HFFc6 (cell line): ENCODE measurements around the gene MARVELD3. TPM values are rescaled to one million over a fixed set of nuclear protein-coding genes. Genes with fewer than 3 reads are reported as not detected.

Experiments
- DNase-seq: peaks from one replicate; pipeline ENCODE4 v3.0.0-alpha.2; 2018
- H3K27ac Mint-ChIP-seq: 2 replicates; pipeline ENCODE4 v1.8.0; 2020; ENCODE audit warnings: mild to moderate bottlenecking, mixed read lengths
- H3K27me3 Mint-ChIP-seq: 2 replicates; pipeline ENCODE4 v1.8.0; 2021; ENCODE audit warnings: mild to moderate bottlenecking, moderate library complexity, mixed read lengths; ENCODE audit not compliant: insufficient read depth
- H3K36me3 Mint-ChIP-seq: 2 replicates; pipeline ENCODE4 v1.8.0; 2021; ENCODE audit warnings: low read depth, mixed read lengths
- H3K4me1 Mint-ChIP-seq: 2 replicates; pipeline ENCODE4 v1.8.0; 2020; ENCODE audit warnings: low read depth, mixed read lengths
- H3K4me3 Mint-ChIP-seq: 2 replicates; pipeline ENCODE4 v1.8.0; 2020; ENCODE audit warnings: mild to moderate bottlenecking, moderate library complexity, mixed read lengths
- H3K9me3 Mint-ChIP-seq: 2 replicates; pipeline ENCODE4 v1.8.0; 2020; ENCODE audit warnings: mild to moderate bottlenecking, mixed read lengths
- CTCF ChIP-seq: fragments of 200-600 bp; sonication (generic); IDR thresholded peaks from 2 replicates; pipeline ENCODE4 v1.5.0; 2021; ENCODE audit warnings: antibody characterized with exemption, mild to moderate bottlenecking
- total RNA-seq, 6 experiments: library from RNA; stranded (reverse); fragmentation: NEBNext Ultra II Directional; extraction: Animal tissue kit (Norgen Biotek cat#: 25700); gene quantifications; 2 replicates in 1 of 6; 3 replicates in 5 of 6; pipeline ENCODE4 v1.2.3, GENCODE V29; 2021

The MARVELD3 gene
- total RNA-seq, 6 experiments from 2014 or later, result not detected

- H3K4me1 Mint-ChIP-seq, result no peaks in the 10 kb centered on the region
- DNase-seq, result no peak
- no peaks in the 10 kb centered on the region for H3K9me3 Mint-ChIP-seq
- H3K27me3 Mint-ChIP-seq, result peaks cover 21% of the 10 kb centered on the region
- TF ChIP-seq CTCF, result no peak
- H3K27ac Mint-ChIP-seq, result no peak overlapping the region
- H3K36me3 Mint-ChIP-seq, result no peaks in the 10 kb centered on the region
- H3K4me3 Mint-ChIP-seq, result no peak overlapping the region
Observed at GRCh38 chr16:71622088-71622487, 3.9 kb upstream of the MARVELD3 start.

- H3K27me3 Mint-ChIP-seq, result peaks cover 31% of the 10 kb centered on the region
- H3K9me3 Mint-ChIP-seq, result no peaks in the 10 kb centered on the region
- H3K36me3 Mint-ChIP-seq, result no peaks in the 10 kb centered on the region
- TF ChIP-seq CTCF, result no peak
- no peaks in the 10 kb centered on the region for H3K4me1 Mint-ChIP-seq
- H3K4me3 Mint-ChIP-seq, result no peak overlapping the region
- H3K27ac Mint-ChIP-seq, result no peak overlapping the region
- no peak for DNase-seq
Observed at GRCh38 chr16:71623597-71623996, 2.4 kb upstream of the MARVELD3 start.

GRCh38 chr16:71625113-71625850 lies 702 bp upstream of the MARVELD3 start:
- no peak overlapping the region for H3K4me3 Mint-ChIP-seq
- TF ChIP-seq CTCF, result no peak
- peaks cover 29% of the 10 kb centered on the region for H3K27me3 Mint-ChIP-seq

GRCh38 chr16:71626858-71627213 lies 852 bp downstream of the MARVELD3 start:
- Mint-ChIP-seq H3K27me3 (peaks cover 22% of the 10 kb centered on the region), H3K4me1 (no peaks in the 10 kb centered on the region)

More at GRCh38 chr16:71625113-71625850, 702 bp upstream of the MARVELD3 start:
- H3K36me3 Mint-ChIP-seq, result no peaks in the 10 kb centered on the region
- H3K9me3 Mint-ChIP-seq, result no peaks in the 10 kb centered on the region
- DNase-seq, result no peak
- H3K4me1 Mint-ChIP-seq, result no peaks in the 10 kb centered on the region
- H3K27ac Mint-ChIP-seq, result no peak overlapping the region

GRCh38 chr16:71627731-71628181 lies 1.8 kb downstream of the MARVELD3 start:
- H3K4me1 Mint-ChIP-seq, result no peaks in the 10 kb centered on the region
- TF ChIP-seq CTCF, result no peak
- no peaks in the 10 kb centered on the region for H3K9me3 Mint-ChIP-seq
- H3K4me3 Mint-ChIP-seq, result no peak overlapping the region
- no peak for DNase-seq
- H3K27ac Mint-ChIP-seq, result no peak overlapping the region
- peaks cover 22% of the 10 kb centered on the region for H3K27me3 Mint-ChIP-seq
- H3K36me3 Mint-ChIP-seq, result no peaks in the 10 kb centered on the region

More at GRCh38 chr16:71626858-71627213, 852 bp downstream of the MARVELD3 start:
- H3K36me3 Mint-ChIP-seq, result no peaks in the 10 kb centered on the region
- DNase-seq, result no peak
- no peaks in the 10 kb centered on the region for H3K9me3 Mint-ChIP-seq
- H3K27ac Mint-ChIP-seq, result no peak overlapping the region
- TF ChIP-seq CTCF, result no peak
- H3K4me3 Mint-ChIP-seq, result no peak overlapping the region
